HEK293 (cell line): ENCODE measurements around the gene ZNF536.

Experiments used
- BCL6B ChIP-seq: fragments of 450-650 bp; formaldehyde crosslinking; IDR thresholded peaks from 2 replicates; pipeline ENCODE4 v1.5.1; 2017; ENCODE audit warnings: missing biosample characterization, missing genetic modification characterization
- KLF10 ChIP-seq: fragments of 450-650 bp; IDR thresholded peaks from 2 replicates; pipeline ENCODE4 v1.5.1; 2018; ENCODE audit warnings: missing biosample characterization, mild to moderate bottlenecking, missing genetic modification characterization
- ZBTB10 ChIP-seq: fragments of 450-650 bp; formaldehyde crosslinking; IDR thresholded peaks from 2 replicates; pipeline ENCODE4 v1.5.1; 2016; ENCODE audit warnings: missing biosample characterization, missing genetic modification characterization
- ZBTB8A ChIP-seq: fragments of 450-650 bp; formaldehyde crosslinking; IDR thresholded peaks from 2 replicates; pipeline ENCODE4 v1.5.1; 2016; ENCODE audit warnings: missing biosample characterization, missing genetic modification characterization
- ZNF221 ChIP-seq: fragments of 450-650 bp; formaldehyde crosslinking; IDR thresholded peaks from 2 replicates; pipeline ENCODE4 v1.5.1; 2017; ENCODE audit warnings: missing biosample characterization, missing genetic modification characterization, borderline replicate concordance
- ZNF24 ChIP-seq: fragments of 450-650 bp; formaldehyde crosslinking; IDR thresholded peaks from 2 replicates; pipeline ENCODE4 v1.5.1; 2016; ENCODE audit warnings: missing biosample characterization, missing genetic modification characterization
- ZNF416 ChIP-seq: fragments of 450-650 bp; formaldehyde crosslinking; IDR thresholded peaks from 2 replicates; pipeline ENCODE4 v1.5.1; 2016; ENCODE audit warnings: missing biosample characterization, missing genetic modification characterization
- ZNF510 ChIP-seq: fragments of 450-650 bp; formaldehyde crosslinking; IDR thresholded peaks from 2 replicates; pipeline ENCODE4 v1.5.1; 2018; ENCODE audit warnings: mild to moderate bottlenecking, missing genetic modification characterization, missing biosample characterization; ENCODE audit not compliant: insufficient replicate concordance
- TF ChIP-seq, protein P1 (sequence below): fragments of 450-650 bp; formaldehyde crosslinking; IDR thresholded peaks from 2 replicates; pipeline ENCODE4 v1.5.1; 2016; ENCODE audit warnings: missing biosample characterization, missing genetic modification characterization

DNA sequence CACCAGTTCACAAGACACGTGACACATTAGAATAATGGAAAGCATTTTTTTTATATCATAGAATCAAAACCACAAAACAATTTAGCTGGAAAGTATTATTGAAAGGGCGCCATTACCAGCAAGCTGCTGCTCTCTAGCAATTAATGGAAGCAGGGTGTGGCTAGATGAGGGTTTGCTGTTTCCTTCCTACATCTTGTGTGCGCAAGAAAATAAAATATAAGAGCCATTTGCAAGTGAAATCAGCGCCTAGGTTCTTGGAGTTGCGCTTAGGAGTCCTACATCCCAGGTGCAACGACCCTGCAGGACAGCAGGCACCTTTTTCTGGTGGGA is 140.9 kb downstream of the ZNF536 start:
- TF ChIP-seq ZBTB8A (tag by site-specific recombination): no peak
- no peak for TF ChIP-seq KLF10 (tag by site-specific recombination)
- peak; percentile 97 for TF ChIP-seq BCL6B
- no peak for TF ChIP-seq ZNF221 (tag by site-specific recombination)
- TF ChIP-seq ZNF510 (tag by site-specific recombination): no peak
- no peak for TF ChIP-seq ZNF24 (tag by site-specific recombination)
- no peak for TF ChIP-seq ZNF416 (tag by site-specific recombination)
- TF ChIP-seq, protein P1, sequence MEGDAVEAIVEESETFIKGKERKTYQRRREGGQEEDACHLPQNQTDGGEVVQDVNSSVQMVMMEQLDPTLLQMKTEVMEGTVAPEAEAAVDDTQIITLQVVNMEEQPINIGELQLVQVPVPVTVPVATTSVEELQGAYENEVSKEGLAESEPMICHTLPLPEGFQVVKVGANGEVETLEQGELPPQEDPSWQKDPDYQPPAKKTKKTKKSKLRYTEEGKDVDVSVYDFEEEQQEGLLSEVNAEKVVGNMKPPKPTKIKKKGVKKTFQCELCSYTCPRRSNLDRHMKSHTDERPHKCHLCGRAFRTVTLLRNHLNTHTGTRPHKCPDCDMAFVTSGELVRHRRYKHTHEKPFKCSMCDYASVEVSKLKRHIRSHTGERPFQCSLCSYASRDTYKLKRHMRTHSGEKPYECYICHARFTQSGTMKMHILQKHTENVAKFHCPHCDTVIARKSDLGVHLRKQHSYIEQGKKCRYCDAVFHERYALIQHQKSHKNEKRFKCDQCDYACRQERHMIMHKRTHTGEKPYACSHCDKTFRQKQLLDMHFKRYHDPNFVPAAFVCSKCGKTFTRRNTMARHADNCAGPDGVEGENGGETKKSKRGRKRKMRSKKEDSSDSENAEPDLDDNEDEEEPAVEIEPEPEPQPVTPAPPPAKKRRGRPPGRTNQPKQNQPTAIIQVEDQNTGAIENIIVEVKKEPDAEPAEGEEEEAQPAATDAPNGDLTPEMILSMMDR (tag by site-specific recombination): no peak
- TF ChIP-seq ZBTB10 (tag by site-specific recombination): no peak
